GM18511 (cell line): Measurements from ENCODE around the gene ATG9B.

Source experiments
- ATAC-seq: cut with Tn5 transposase; IDR thresholded peaks from one replicate; pipeline ENCODE4 v1.9.1; 2021; ENCODE audit warnings: mild to moderate bottlenecking, moderate library complexity; ENCODE audit not compliant: unreplicated experiment

ATG9B gene

GRCh38 chr7:151006590-151007300 lies 17.5 kb downstream of the ATG9B start:
- no peak for ATAC-seq

- ATAC-seq, result no peak
Measured at GRCh38 chr7:151005566-151005965, 18.7 kb downstream of the ATG9B start.

GRCh38 chr7:151003572-151003971 lies 20.7 kb downstream of the ATG9B start:
- no peak for ATAC-seq

GRCh38 chr7:151001546-151001945 lies 22.7 kb downstream of the ATG9B start:
- ATAC-seq, result no peak

GRCh38 chr7:151000897-151001495 lies 23.3 kb downstream of the ATG9B start:
- no peak for ATAC-seq

GRCh38 chr7:150999497-151000230 lies 24.6 kb downstream of the ATG9B start:
- ATAC-seq, result no peak

- ATAC-seq, result no peak
Measured at GRCh38 chr7:150999001-150999400, 25.3 kb downstream of the ATG9B start.

DNA sequence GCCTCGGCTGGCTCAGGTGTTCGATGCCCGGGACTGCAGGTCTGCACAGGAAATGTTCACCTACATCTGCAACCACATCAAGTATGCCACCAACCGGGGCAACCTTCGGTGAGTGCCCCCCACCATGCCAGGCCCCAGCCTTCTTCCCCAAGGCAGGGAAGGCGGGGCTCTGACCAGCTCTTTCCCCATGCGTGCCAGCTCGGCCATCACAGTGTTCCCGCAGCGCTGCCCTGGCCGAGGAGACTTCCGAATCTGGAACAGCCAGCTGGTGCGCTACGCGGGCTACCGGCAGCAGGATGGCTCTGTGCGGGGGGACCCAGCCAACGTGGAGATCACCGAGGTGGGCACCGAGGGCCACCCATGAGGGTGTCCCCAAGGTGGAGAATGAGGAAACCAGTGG lies 26.0 kb downstream of the ATG9B start:
- ATAC-seq, result no peak

GRCh38 chr7:150997817-150998216 lies 26.5 kb downstream of the ATG9B start:
- ATAC-seq, result no peak

DNA sequence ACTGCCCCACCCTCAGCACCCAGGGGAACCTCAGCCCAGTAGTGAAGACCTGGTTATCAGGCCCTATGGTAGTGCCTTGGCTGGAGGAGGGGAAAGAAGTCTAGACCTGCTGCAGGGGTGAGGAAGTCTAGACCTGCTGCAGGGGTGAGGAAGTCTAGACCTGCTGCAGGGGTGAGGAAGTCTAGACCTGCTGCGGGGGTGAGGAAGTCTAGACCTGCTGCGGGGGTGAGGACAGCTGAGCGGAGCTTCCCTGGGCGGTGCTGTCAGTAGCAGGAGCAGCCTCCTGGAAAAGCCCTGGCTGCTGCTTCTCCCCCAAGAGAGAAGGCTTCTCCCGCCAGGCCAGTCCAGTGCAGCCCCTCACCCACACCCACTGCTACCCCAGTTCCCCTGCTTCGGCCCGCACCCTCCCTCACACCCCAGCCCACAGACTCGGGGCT lies 27.2 kb downstream of the ATG9B start:
- no peak for ATAC-seq

- ATAC-seq, result no peak
Measured at GRCh38 chr7:150996376-150997074, 27.8 kb downstream of the ATG9B start.

DNA sequence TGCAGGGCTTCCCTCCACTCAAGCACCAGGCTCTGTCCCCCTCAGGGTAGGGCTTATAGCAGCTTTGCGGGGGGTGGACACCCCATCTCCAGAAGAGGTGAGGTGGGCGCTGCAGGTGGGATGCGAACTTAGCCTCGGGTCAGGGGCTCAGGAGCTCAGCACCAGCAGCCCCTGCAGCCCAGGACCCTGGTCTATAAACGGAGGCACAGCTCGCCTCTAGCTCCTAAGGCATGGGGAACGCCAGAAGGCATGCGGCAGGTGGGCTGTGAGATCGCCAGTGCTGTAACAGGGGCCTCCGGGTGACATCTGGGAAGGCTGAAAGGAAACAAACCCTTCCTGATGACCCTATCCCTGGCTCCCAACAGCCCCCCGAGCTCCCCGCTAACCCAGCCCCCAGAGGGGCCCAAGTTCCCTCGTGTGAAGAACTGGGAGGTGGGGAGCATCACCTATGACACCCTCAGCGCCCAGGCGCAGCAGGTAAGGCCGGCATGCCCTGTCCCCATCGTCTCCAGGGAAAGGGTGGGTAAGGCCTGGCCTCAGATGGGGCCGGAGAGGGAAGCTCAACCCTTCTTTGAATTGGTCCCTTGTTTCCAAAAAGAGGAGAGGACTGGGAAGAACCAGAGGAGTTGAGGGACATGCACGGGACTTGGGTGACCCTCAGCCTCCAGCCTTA lies 29.3 kb downstream of the ATG9B start:
- ATAC-seq, result no peak

GRCh38 chr7:150994141-150994837 lies 30.0 kb downstream of the ATG9B start:
- ATAC-seq, result no peak

DNA sequence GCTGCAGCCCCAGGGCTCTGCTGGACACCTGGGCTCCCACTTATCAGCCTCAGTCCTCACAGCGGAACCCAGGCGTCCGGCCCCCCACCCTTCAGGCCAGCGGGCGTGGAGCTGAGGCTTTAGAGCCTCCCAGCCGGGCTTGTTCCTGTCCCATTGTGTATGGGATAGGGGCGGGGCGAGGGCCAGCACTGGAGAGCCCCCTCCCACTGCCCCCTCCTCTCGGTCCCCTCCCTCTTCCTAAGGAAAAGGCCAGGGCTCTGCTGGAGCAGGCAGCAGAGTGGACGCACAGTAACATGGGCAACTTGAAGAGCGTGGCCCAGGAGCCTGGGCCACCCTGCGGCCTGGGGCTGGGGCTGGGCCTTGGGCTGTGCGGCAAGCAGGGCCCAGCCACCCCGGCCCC lies 30.8 kb downstream of the ATG9B start:
- ATAC-seq, result no peak

- ATAC-seq, result peak; percentile 69
Measured at GRCh38 chr7:150992833-150993302, 31.4 kb downstream of the ATG9B start.

- ATAC-seq, result no peak
Measured at GRCh38 chr7:150992051-150992640, 32.1 kb downstream of the ATG9B start.

- ATAC-seq, result no peak
Measured at GRCh38 chr7:150990416-150991186, 33.7 kb downstream of the ATG9B start, which contains the start of gene NOS3. NOS3 (plus strand) TSS chr7:150991017; CDS start chr7:150993804, 2,787 bp downstream.

DNA sequence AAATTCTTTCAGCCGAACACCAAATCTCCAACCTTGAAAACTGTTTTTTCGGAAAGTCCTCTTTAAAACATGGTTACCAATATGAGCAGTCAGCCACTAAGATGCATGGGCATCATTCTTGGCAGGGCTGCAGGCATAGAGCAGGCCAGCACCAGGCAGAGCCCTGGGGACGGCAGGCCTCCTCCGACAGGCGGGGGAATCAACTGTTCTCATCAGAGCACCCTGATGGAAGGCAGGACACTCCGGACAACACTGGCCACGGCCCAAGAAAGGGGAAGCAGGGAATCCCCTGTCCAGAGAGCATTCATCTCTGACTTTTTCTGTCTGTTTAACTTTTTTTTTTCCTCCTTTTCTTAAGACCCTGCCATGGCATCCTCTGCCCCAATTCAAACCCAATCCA lies 34.8 kb downstream of the ATG9B start:
- no peak for ATAC-seq
